OCI-LY7 (cell line): ENCODE results near the gene MAFF. TPM values are rescaled to one million over a fixed set of nuclear protein-coding genes. Genes with fewer than 3 reads are reported as not detected.
"Not testable (repeated sequence)": the region's sequence is repeated elsewhere in the genome, so short reads cannot be mapped to it uniquely, and the experiment has no call there.

Experiments used
- BruUV-seq: library from RNA; stranded (reverse); fragments of 400-500 nt; replicated peaks from 2 replicates; lab custom pipeline; 2021; lab: Mats Ljungman, UMichigan
- CTCF ChIA-PET: fragments of 300-600 bp; sonication (Branson Sonifier 250); formaldehyde crosslinking; loops from one replicate; lab custom pipeline; 2022; ENCODE audit warnings: antibody characterized with exemption; ENCODE audit not compliant: unreplicated experiment; lab: Charles Lee
- POLR2A ChIA-PET: fragments of 300-600 bp; sonication (Branson Sonifier 250); formaldehyde crosslinking; loops from one replicate; lab custom pipeline; 2022; ENCODE audit warnings: antibody characterized with exemption; lab: Charles Lee
- DNase-seq: peaks from one replicate; pipeline ENCODE4 v3.0.0-alpha.2; 2015; ENCODE audit warnings: low spot score
- H2AFZ ChIP-seq: fragments of 200-600 bp; sonication (generic), shearing (Covaris generic); 2 replicates; pipeline ENCODE4 v1.6.1; 2014; ENCODE audit warnings: mild to moderate bottlenecking, antibody characterized with exemption, low read length, moderate library complexity
- H3K27ac ChIP-seq: fragments of 200-600 bp; sonication (generic); 2 replicates; pipeline ENCODE4 v1.5.1; 2014; ENCODE audit warnings: mixed run types, low read depth, mild to moderate bottlenecking, moderate library complexity, low read length, inconsistent platforms; ENCODE audit not compliant: poor library complexity, severe bottlenecking
- H3K36me3 ChIP-seq: fragments of 200-600 bp; sonication (generic); 2 replicates; pipeline ENCODE4 v1.6.1; 2014; ENCODE audit warnings: mild to moderate bottlenecking, antibody characterized with exemption, low read length, moderate library complexity, mixed read lengths; ENCODE audit not compliant: insufficient read depth
- H3K4me1 ChIP-seq: fragments of 200-600 bp; sonication (generic); 2 replicates; pipeline ENCODE4 v1.5.1; 2014; ENCODE audit warnings: mild to moderate bottlenecking, low read length; ENCODE audit not compliant: insufficient read depth, poor library complexity, severe bottlenecking
- H3K4me2 ChIP-seq: fragments of 200-600 bp; sonication (generic); 2 replicates; pipeline ENCODE4 v1.6.1; 2014; ENCODE audit warnings: mild to moderate bottlenecking, low read length
- H3K4me3 ChIP-seq: fragments of 200-600 bp; sonication (generic); 2 replicates; pipeline ENCODE4 v1.5.1; 2014; ENCODE audit warnings: mild to moderate bottlenecking, low read depth, low read length; ENCODE audit not compliant: poor library complexity, severe bottlenecking
- H3K79me2 ChIP-seq: fragments of 200-600 bp; sonication (generic); 2 replicates; pipeline ENCODE4 v1.6.1; 2016; ENCODE audit warnings: low read depth, mild to moderate bottlenecking, low read length, moderate library complexity, mixed read lengths; ENCODE audit not compliant: insufficient read depth
- H3K9me2 ChIP-seq: fragments of 200-600 bp; sonication (generic); 2 replicates; pipeline ENCODE4 v1.6.1; 2016; ENCODE audit warnings: mild to moderate bottlenecking, low read length, mixed read lengths; ENCODE audit not compliant: insufficient read depth
- H3K9me3 ChIP-seq: fragments of 200-600 bp; sonication (generic); 2 replicates; pipeline ENCODE4 v1.6.1; 2014; ENCODE audit warnings: mild to moderate bottlenecking, mixed run types, low read length, mixed read lengths
- H4K20me1 ChIP-seq: fragments of 200-600 bp; sonication (generic); 2 replicates; pipeline ENCODE4 v1.6.1; 2014; ENCODE audit warnings: mild to moderate bottlenecking, antibody characterized with exemption, low read length, moderate library complexity, mixed read lengths; ENCODE audit not compliant: insufficient read depth
- EZH2phosphoT487 ChIP-seq: fragments of 200-600 bp; sonication (generic); IDR thresholded peaks from 2 replicates; pipeline ENCODE4 v1.6.1; 2018; ENCODE audit warnings: low read depth, borderline replicate concordance, mild to moderate bottlenecking, mixed run types, antibody characterized with exemption, low read length, moderate library complexity, mixed read lengths
- intact Hi-C: fragments of 100-400 bp; cut with micrococcal nuclease; formaldehyde crosslinking; loops from one replicate; pipeline ENCODE4 v1.10.0; 2022; ENCODE audit not compliant: unreplicated experiment
- total RNA-seq, 2 experiments: library from RNA; depleted of rRNA in 1 of 2; stranded (reverse); fragments of >200 nt in 1 of 2; shearing (Covaris generic) in 1 of 2; gene quantifications; 2 replicates each; pipeline ENCODE4 v1.2.3, GENCODE V29; 2014 to 2022
- TF ChIP-seq, protein P1 (sequence below): fragments of 200-600 bp; sonication (generic); conservative IDR thresholded peaks from 2 replicates; pipeline ENCODE4 v1.5.1; 2014; ENCODE audit warnings: mild to moderate bottlenecking, antibody characterized with exemption, low read length, moderate library complexity, mixed read lengths

The MAFF gene
- total RNA-seq, 2 experiments from 2014 or later = 3.4 to 3.8 TPM

DNA sequence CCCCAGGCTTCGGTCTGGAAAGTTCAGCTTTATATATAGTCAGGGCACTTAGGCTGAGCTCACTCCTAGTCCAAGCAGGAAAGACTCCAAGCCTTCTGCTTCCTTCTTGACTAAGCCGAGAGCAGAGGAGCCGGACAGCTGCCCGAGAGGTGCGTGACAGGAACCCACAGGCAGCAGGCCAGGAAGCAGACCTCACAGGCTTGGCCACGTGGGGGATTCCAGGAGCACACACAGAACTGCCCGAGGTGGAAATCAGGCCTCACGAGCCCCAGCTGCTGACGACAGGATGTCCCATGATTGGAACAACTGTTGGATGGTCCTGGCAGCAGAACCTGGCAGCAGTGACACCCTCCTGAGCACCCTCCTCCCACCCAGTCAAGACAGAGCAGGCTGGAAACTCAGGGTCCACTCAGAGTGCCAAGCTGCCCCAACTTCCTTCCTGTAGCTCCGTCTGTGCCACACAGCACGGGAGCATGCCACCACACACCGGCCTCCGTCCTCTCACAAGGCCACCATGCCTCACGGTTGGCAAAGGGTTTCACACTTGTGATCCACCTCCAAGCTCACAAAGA is 25.5 kb upstream of the MAFF start:
- H2AFZ ChIP-seq = no peak overlapping the region
- intact Hi-C loops = no loop called here
- BruUV-seq = no TSS peak
- H3K79me2 ChIP-seq = peaks cover 4% of the 10 kb centered on the region; the same call in 1 of the 2 replicates
- CTCF ChIA-PET = no interaction called here
- no peaks in the 10 kb centered on the region for H3K9me3 ChIP-seq
- no peak for DNase-seq
- no peaks in the 10 kb centered on the region for H3K36me3 ChIP-seq
- peaks cover 30% of the 10 kb centered on the region for H3K4me1 ChIP-seq
- H3K4me3 ChIP-seq = no peak overlapping the region
- TF ChIP-seq, protein P1, sequence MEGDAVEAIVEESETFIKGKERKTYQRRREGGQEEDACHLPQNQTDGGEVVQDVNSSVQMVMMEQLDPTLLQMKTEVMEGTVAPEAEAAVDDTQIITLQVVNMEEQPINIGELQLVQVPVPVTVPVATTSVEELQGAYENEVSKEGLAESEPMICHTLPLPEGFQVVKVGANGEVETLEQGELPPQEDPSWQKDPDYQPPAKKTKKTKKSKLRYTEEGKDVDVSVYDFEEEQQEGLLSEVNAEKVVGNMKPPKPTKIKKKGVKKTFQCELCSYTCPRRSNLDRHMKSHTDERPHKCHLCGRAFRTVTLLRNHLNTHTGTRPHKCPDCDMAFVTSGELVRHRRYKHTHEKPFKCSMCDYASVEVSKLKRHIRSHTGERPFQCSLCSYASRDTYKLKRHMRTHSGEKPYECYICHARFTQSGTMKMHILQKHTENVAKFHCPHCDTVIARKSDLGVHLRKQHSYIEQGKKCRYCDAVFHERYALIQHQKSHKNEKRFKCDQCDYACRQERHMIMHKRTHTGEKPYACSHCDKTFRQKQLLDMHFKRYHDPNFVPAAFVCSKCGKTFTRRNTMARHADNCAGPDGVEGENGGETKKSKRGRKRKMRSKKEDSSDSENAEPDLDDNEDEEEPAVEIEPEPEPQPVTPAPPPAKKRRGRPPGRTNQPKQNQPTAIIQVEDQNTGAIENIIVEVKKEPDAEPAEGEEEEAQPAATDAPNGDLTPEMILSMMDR = no peak
- TF ChIP-seq EZH2phosphoT487 = no peak
- no peak overlapping the region for H3K27ac ChIP-seq
- POLR2A ChIA-PET = no interaction called here
- no peak overlapping the region for H3K4me2 ChIP-seq
- H4K20me1 ChIP-seq = no peaks in the 10 kb centered on the region
- no peaks in the 10 kb centered on the region for H3K9me2 ChIP-seq

- intact Hi-C loops = no loop called here
- TF ChIP-seq, protein P1 = no peak
- TF ChIP-seq EZH2phosphoT487 = no peak
- H3K4me2 ChIP-seq = no peak overlapping the region
- H3K9me3 ChIP-seq = no peaks in the 10 kb centered on the region
- no peak for DNase-seq
- no peaks in the 10 kb centered on the region for H3K9me2 ChIP-seq
- H3K4me3 ChIP-seq = no peak overlapping the region
- POLR2A ChIA-PET = no interaction called here
- BruUV-seq = no TSS peak
- H3K27ac ChIP-seq = no peak overlapping the region
- CTCF ChIA-PET = no interaction called here
- H3K79me2 ChIP-seq = peaks cover 6% of the 10 kb centered on the region; the same call in 1 of the 2 replicates
- H2AFZ ChIP-seq = no peak overlapping the region
- H4K20me1 ChIP-seq = no peaks in the 10 kb centered on the region
- H3K36me3 ChIP-seq = no peaks in the 10 kb centered on the region
- H3K4me1 ChIP-seq = peaks cover 28% of the 10 kb centered on the region
Observed at GRCh38 chr22:38177044-38177443, 24.8 kb upstream of the MAFF start.

GRCh38 chr22:38177571-38177925 is 24.2 kb upstream of the MAFF start:
- H3K27ac ChIP-seq, H3K9me2 ChIP-seq, BruUV-seq, POLR2A ChIA-PET, H3K4me2 ChIP-seq, H3K9me3 ChIP-seq, H4K20me1 ChIP-seq, H2AFZ ChIP-seq, H3K36me3 ChIP-seq, H3K4me3 ChIP-seq, CTCF ChIA-PET, DNase-seq, H3K79me2 ChIP-seq, intact Hi-C loops: not testable (repeated sequence)
- H3K4me1 ChIP-seq = peaks cover 28% of the 10 kb centered on the region
